OCI-M2 (cell line): Measurements from ENCODE around the gene ENPP4.
"Not testable (repeated sequence)": the region's sequence is repeated elsewhere in the genome, so short reads cannot be mapped to it uniquely, and the experiment has no call there.

Experiments
- DNase-seq: peaks from one replicate; lab custom pipeline; 2025; ENCODE audit not compliant: unreplicated experiment; lab: John Stamatoyannopoulos, UW

Gene ENPP4

DNA sequence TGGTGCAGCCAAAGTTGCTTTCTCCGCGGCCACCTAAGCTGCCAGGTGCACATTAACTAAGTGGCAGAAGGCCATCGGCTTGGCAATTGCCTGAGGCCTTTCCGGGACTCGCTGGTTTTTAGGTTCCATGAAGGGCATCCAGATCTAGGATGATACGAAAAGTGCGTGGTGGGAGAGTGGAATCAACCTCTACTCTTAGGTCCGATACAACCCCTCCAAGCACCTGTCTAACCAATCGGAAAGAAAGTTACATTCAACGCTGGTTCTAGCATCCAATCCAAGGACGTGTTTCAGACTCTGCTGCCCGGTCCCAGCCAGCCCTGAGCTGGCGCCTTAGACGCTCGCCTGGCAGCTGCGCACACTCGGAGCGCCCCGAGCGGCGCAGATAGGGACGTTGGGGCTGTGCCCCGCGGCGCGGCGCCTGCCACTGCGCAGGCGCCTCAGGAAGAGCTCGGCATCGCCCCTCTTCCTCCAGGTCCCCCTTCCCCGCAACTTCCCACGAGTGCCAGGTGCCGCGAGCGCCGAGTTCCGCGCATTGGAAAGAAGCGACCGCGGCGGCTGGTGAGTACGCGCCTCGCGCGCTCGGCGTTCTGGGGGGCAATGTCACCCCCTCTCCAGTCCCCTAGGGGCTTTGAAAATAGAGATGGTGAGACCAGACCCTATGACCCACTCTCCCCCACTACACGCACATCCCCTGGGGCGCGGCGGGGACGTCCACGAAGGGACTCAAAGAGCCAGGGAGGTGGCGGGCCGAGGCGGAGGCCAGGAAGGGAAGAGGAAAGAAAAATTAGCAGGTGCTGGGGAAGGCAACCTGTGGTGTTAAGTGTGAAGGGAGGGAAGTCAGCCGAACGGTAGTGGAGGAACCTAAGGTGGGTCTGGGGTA, at the start of gene ENPP4:
ENPP4 (plus strand) TSS at position 361 of the 883 bp plus-strand sequence. CDS start 9,595 bp downstream, outside the sequence.
- peak; percentile 98 for DNase-seq

- no peak for DNase-seq
Observed at GRCh38 chr6:46080111-46080510, 49.7 kb upstream of the ENPP4 start.

DNA sequence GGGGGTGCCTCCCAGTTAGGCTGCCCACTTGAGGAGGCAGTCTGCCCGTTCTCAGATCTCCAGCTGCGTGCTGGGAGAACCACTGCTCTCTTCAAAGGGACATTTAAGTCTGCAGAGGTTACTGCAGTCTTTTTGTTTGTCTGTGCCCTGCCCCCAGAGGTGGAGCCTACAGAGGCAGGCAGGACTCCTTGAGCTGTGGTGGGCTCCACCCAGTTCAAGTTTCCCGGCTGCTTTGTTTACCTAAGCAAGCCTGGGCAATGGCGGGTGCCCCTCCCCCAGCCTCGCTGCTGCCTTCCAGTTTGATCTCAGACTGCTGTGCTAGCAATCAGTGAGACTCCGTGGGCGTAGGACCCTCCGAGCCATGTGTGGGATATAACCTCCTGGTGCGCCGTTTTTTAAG, 44.1 kb upstream of the ENPP4 start:
- DNase-seq = not testable (repeated sequence)

DNA sequence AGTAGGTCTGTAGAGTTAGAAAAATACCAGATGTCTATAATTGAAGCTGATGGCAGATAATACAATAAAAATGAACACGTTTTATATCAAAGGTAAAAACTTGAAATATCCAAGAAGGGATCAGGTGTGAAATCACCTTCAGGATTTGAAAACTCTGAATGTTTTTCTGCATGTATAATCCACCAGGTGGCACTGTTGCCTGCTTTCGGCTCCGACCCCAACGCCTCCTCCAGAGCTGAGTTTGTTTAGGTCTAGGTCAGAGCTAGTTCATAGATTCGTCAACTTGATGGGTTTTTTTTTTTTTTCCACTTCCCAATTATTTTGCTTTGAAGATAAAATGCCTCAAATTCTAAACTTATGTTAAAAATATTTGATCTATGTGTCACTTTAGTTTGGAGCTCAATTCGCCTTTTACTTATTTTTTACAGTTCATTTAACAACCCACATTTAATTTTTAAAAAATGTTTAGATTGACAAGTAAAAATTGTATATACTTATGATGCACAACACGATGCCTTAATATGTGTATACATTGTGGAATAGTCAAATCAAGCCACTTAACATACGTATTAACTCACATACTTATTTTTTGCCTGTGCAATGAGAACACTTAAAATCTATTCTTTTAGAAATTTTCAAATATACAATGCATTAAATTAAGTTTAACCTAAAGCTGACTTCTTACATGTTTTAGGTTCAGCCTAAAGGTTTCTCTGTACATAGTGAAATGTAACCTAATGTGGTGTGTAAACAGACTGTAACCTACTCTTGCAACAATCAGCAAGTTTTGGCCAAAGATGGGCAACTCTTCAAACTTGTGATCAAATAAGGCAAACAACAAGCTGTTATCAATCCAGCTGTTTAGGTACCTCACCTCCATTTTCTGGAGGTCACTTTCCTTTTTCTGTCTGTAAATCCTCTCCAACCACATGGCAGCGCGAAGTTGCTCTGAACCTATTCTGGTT, 39.4 kb upstream of the ENPP4 start:
- DNase-seq = peak; percentile 21

GRCh38 chr6:46091080-46091478, 38.7 kb upstream of the ENPP4 start:
- DNase-seq = no peak

DNA sequence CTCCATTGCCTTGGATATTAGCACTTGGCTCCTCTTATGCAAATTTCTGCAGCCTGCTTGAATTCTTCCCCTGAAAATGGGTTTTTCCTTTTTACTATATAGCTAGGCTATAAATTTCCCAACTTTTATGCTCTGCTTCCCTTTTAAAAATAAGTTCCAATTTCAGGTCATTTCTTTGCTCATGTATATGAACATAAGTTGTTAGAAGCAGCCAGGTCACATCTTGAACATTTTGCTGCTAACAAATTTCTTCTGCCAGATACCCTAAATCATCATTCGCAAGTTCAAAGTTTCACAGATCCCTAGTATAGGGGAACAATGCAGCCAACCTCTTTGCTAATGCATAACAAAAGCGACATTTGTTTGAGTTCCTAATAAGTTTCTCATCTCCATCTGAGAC, 34.5 kb upstream of the ENPP4 start:
- DNase-seq = no peak

- DNase-seq = no peak
Observed at GRCh38 chr6:46097366-46097765, 32.4 kb upstream of the ENPP4 start.

DNA sequence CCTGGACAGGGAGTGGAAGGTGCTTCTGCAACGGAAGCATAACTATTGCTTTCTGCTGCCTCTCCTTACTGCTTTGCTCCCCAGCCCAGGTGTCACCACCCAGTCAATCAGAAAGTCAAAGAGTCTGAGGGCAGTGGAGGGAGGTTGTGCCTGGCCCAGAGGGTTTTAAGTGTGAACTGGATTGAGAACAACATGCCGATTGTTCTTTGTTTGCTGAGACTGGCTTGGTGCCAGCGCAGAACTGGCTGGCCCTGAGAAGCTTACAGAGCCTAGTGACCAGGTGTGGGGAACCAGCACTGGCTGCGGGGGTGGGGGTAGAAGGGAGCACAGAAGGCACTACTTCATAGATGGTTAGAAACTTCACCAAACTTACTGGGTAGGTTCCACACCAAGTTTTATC, 31.1 kb upstream of the ENPP4 start:
- no peak for DNase-seq

DNA sequence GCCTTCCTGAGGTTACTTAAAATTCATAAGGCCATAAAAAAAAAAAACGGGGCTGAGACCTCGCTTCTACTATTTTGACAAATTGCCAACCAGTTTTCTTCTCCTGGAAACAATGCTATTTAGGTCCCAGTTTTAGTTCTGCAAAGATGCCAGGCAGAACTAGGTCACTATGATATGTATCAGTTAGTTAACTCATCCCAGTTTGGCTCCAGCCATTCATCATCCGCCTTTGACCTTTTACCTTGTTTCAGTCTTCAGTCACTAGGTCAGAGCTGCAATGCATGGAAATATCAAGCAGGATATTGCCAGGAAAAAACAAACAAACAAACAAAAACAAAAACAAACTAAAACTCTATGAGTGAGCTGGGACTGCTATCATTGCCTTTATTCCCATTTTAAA, 29.8 kb upstream of the ENPP4 start:
- DNase-seq = no peak

GRCh38 chr6:46102123-46102522, 27.7 kb upstream of the ENPP4 start:
- DNase-seq = no peak

- DNase-seq = no peak
Observed at GRCh38 chr6:46103441-46104115, 26.2 kb upstream of the ENPP4 start.

DNA sequence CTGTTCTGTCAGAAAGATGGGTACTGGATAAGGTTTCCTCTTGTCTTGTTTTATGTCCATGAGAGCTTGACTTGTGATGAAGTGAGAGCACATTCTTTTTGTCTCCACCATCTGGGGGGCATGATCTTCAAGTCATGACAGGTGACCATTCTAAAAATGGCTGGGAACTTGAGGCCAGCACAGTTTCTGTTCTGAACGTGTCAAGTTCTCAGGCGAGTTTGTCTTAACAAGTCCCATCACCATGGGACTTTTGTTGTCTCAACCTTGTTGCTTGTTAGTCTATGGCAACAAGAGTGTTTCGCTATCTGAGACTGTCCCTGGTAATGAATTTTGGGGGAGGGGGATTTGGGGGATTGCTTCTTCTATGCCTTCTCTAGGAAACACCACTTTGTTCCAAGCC, 25.6 kb upstream of the ENPP4 start:
- DNase-seq = no peak

DNA sequence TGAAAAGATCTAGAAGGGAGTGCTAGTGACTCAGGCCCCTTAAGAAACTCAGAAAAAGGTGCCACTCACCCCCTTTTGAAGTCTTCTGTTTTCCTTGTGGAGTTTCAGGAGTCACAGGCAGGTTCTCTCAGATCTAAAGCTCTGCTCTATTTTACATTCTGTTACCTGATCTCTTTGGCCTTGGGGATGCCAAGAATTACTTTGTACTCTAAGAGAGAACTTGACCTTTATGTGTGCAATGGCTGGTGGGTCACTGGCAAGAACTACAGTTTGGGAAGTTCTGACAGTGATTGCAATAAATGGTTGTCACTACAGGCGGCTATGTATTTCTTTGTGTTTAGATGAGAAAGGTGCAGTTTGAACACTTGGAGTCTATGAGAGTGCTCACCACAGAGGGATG, 24.2 kb upstream of the ENPP4 start:
- DNase-seq = no peak

DNA sequence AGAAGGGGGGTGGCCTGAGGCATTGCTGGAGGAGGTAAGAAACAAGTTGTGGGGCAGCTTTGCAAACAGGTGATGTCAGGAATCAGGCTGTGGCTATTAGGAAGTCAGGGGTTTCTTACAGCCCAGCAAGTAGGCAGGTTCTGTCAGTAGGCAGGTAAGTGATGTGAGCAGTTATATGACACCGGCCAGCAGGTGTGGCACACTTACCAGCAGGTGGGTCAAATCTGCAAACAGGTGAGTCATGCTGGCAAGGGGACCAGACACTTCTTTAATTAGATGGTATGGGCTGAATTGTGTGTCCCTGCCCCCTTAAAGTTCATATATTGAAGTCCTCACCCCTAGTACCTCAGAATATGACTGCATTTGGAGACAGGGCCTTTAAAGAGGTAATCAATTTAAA, 16.4 kb upstream of the ENPP4 start:
- no peak for DNase-seq

DNA sequence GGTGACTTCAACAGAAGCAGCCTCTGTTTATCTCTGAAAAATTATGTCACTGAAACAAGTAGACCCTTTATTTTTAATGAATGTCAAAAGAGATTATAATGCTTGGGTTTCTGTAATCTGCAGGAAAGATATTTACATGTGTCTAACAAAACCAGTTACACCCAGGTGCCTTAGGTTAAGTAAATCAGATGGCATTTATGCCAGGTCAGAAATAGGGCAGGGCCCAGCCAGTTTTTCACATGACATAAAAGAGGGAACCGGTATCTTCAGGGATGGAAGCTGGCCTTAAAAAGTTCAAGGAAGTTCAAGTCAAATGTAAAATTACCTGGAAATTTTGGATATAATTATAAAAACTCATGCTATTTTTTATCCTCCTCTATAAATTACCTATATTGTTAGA, 14.2 kb upstream of the ENPP4 start:
- DNase-seq = no peak

DNA sequence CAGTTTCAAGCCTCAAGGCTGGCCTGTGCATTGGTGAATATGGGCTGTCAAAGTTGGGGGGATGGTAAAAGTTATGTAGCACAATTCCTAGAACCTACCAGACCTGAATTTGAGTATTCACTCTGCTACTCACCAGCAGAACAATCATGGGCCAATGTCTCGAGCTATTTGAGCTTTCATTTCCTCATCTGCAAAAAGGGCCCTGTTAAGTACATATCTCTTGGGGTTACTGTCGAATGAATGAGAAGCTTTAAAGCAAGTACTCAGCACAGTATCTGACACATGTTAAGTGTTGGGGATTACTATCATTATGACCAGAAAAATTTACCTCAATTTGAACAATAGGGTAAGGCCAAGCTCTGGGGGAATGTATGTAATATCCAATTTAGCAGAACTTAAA, 13.5 kb upstream of the ENPP4 start:
- no peak for DNase-seq

DNA sequence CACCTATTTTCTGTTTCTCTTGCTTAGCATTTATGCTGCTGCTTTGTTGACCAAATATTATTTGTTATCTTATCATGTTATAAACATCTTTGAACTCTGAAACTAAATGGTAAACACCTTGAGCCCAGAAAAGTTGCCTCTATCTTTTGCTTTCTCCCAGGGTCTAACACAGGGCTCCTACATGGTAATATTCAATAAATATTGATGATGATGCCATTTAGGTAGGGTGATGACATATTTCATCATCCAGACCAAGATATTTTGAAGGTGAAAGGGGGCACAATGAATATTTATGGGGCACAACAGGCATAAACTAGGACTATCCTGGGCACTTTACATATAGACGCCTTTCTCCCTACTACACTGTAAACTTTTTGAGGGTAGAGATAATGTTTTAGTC, 11.6 kb upstream of the ENPP4 start:
- DNase-seq = no peak

GRCh38 chr6:46118836-46119235, 11.0 kb upstream of the ENPP4 start:
- DNase-seq = no peak

GRCh38 chr6:46119679-46120078, 10.1 kb upstream of the ENPP4 start:
- not testable (repeated sequence) for DNase-seq

GRCh38 chr6:46128476-46128875, 1.3 kb upstream of the ENPP4 start:
- no peak for DNase-seq

GRCh38 chr6:46129291-46129628, 529 bp upstream of the ENPP4 start:
- DNase-seq = no peak
